K562 (cell line): ENCODE data around the gene SLC6A4.

ENCODE experiments used
- BHLHE40 ChIP-seq: IDR thresholded peaks from 2 replicates; pipeline ENCODE4 v1.6.1; 2011; ENCODE audit warnings: low read length, improper control_type of control experiment
- FOS ChIP-seq: IDR thresholded peaks from 3 replicates; pipeline ENCODE4 v1.6.1; 2011; ENCODE audit not compliant: insufficient read length; ENCODE audit errors: extremely low read depth
- NFATC3 ChIP-seq: fragments of 450-650 bp; IDR thresholded peaks from 2 replicates; pipeline ENCODE4 v1.6.1; 2017; ENCODE audit warnings: mild to moderate bottlenecking
- SP1 ChIP-seq: sonication (generic); formaldehyde crosslinking; IDR thresholded peaks from 2 replicates; pipeline ENCODE4 v1.8.1; 2022; ENCODE audit warnings: mild to moderate bottlenecking, missing genetic modification reagents
- TF ChIP-seq, protein P1 (sequence below), 3 experiments: IDR thresholded peaks in 2 of 3; conservative IDR thresholded peaks in 1 of 3; 2 replicates each; pipeline ENCODE4 v1.5.1; 2011 to 2012; ENCODE audit warnings: low read length in 3 of 3, mild to moderate bottlenecking in 3 of 3, control low read depth in 2 of 3, improper control_type of control experiment in 1 of 3, inconsistent platforms in 1 of 3, low read depth in 1 of 3, mixed read lengths in 1 of 3, moderate library complexity in 1 of 3; ENCODE audit not compliant: insufficient read depth in 2 of 3

DNA sequence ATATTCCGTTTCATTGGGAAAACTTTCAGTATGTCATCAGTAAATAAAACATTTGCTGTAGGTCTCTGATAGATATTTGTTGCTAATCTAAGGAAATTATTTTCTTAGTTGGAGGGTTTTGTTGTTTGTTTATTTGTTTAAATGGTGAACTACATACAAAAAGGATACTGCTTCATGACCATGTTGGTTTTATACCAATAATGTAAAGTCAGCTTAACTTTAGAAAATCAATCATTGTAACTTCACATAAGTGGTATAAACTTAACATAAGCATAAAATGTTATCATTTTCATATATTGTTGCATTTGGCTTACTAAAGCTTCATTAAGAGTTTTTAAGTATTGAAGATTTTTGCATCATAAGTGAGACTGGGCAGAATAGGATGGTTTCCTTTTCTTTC, 60.9 kb downstream of the SLC6A4 start:
- TF ChIP-seq, protein P1, sequence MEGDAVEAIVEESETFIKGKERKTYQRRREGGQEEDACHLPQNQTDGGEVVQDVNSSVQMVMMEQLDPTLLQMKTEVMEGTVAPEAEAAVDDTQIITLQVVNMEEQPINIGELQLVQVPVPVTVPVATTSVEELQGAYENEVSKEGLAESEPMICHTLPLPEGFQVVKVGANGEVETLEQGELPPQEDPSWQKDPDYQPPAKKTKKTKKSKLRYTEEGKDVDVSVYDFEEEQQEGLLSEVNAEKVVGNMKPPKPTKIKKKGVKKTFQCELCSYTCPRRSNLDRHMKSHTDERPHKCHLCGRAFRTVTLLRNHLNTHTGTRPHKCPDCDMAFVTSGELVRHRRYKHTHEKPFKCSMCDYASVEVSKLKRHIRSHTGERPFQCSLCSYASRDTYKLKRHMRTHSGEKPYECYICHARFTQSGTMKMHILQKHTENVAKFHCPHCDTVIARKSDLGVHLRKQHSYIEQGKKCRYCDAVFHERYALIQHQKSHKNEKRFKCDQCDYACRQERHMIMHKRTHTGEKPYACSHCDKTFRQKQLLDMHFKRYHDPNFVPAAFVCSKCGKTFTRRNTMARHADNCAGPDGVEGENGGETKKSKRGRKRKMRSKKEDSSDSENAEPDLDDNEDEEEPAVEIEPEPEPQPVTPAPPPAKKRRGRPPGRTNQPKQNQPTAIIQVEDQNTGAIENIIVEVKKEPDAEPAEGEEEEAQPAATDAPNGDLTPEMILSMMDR (IDR thresholded peaks at IDR 0.05 in 2 of 3, conservative IDR thresholded peaks at IDR 0.05 in 1 of 3; ENCODE audit: insufficient read depth in 2 of 3, low read depth in 1 of 3, low read length in 3 of 3): no peak
- TF ChIP-seq SP1 (no peak), BHLHE40 (no peak), NFATC3 (no peak), FOS (no peak)
